HG02885 (cell line): ENCODE results near the gene SCP2.

Source experiments
- ATAC-seq: cut with Tn5 transposase; IDR thresholded peaks from one replicate; pipeline ENCODE4 v1.9.1; 2021; ENCODE audit warnings: mild to moderate bottlenecking; ENCODE audit not compliant: unreplicated experiment, poor library complexity

The SCP2 gene

DNA sequence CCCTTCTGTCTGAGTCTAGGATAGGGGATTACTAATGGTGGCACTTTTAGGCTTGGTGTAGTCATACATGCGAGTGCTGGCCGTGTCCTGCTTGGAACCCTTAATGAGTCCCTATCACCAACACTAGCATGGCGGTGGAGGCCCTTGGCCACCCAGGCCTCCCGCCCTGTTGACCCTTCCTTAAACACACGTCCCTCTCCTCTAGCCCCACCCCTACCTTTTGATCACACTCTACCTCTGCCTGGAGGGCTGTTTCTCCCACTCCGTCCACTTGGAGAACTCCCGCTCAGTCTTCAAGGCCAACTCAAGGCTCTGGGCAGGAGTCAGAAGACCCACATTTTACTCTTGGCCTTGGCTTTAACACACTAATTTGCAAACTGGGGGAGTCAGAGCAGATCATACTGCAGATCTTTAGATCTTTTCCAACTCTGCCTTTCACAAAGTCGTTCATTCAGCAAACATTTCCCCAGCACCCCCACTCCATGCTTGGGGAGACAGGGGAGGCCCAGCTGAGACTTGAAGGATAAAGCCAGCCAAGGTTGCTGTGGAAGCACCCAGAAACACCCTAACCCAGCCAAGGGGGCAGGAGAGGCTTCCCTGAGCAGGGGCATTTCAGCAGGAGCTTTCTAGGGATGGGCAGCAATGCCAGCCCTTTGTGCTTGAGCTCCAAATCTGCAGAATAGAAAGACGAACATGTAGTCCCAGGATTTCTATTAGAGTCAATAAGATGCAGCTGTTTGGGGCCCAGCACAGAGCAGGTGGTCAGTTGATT lies 136.9 kb downstream of the SCP2 start:
- no peak for ATAC-seq

DNA sequence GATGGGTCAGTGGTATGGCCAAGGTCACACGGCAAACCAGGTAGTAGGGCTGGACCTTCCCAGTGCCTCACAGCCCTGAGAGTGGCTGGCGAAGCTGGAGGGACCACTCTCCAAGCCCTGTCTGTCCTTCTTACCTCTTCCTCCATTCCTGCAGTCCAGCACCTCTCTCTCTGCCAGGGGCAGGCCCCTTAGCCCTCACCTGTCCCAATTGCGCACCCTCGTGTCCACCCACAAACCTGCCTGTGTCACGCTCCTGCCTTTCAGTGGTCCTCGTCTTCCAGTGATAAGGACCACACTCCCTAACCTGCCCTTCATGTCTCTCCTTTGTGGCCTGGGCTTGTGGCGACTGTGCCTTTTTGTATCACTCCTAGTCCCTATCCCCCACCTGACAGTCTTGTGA lies 138.3 kb downstream of the SCP2 start:
- ATAC-seq, result no peak

DNA sequence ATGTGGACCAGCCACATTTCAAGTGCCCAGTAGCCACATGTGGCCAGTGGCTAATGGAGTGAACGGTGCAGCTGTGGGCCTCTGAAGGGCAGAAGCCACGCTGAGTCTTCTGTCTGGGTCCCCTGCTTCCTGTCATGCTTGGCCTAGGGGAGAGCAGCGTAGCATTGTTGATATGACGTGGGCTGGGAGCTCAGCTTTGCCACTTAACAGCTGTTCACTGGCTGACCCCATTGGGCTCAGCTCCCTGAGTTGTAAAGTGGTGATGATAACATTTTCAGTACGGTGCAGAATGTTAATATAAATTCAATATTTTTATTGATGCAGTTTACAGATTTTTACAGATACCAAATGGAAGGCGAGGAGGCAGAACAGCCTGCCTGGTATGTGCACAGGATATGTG lies 139.4 kb downstream of the SCP2 start:
- ATAC-seq, result no peak

DNA sequence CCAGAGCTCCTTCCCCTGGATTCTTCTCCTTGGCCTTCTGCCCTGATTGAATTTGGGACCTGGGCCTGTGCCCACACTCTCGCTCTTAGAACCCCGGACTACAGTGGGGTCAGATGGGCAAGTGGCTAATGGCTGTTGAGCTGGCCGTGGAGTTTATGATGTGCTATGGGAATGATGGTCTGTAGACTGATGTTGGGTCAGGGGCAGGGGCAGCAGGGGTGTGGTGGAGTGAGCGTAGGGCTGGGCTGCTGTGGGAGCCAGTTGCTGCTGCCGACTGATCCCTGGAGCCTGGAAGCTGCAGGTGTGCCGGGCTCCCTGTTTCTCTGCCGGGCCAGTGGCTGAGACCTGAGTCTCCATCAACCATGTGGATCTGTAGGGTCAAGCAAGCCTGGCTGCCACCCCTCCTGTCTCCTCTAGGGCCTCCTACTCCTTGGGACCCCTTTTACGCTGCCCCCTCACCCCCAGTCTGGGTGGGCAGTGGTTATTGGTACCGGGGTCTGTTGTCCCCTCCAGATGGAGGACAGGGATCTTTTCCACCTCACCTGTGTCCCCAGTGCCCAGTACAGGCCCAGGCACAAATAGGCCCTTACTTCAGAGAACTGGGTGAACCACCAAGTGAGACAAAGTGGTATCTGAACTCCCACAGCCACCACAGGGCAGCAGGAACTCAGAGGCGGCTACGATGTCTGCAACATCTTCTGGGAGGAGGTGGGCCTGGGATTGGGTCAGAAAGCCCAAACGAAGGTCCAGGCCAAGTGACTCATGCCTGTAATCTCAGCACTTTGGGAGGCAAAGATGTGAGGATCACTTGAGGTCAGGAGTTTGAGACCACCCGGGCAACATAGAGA lies 140.0 kb downstream of the SCP2 start:
- no peak for ATAC-seq

DNA sequence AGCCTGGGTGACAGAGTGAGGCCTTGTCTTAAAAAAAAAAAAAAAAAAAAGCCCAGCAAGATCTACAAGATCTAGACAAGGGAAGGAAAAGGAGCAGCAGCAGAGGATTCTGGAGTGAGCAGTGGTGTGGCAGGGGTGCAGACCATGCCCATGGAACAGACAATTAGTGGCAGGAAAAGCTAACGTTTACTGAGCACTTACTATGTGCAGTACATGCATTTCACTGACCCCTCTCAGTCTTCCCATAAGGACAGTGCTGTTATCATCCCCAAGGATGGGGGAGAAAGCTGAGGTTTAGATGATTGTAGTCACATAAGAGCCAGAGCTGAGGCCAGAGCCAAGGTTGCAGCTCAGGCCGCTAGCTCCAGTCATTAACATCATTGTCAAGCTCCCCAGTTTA lies 140.8 kb downstream of the SCP2 start:
- no peak for ATAC-seq

DNA sequence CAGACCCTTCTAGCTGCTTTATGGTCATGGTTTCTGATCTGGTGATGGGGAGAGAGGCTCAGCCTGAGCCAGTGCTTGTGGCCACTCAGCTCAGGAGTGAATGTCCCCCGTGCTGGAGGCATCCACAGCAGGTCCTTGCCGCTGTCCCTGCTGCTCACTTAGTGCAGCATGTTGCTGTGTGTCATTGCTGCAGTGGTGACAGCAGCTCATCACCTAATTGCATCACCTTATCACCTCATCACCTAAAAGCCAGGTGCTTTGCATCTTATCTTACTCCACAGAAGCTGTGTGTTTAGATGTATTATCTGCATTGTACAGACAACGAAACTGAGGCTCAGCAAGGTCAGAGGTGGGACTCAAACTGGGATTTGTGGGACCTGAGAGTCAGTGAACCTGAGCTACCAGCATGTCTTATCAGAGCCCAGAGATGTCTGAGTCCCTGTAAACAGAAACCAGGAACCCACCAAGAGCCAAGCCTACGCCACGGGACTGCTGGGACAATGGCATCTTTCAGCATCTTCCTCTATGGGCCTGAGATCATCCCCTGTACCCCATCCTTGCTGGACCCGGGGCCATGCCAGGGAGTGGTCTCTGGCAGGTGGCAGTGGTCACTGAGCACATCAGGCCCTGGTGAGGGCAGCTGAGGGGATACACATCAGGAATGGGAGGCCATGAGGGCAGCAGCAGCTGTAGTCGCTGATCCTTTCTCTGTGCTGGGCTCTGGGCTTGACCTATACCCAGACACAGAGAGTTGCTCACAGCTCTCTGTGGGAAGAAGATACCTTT lies 141.4 kb downstream of the SCP2 start:
- ATAC-seq, result no peak

DNA sequence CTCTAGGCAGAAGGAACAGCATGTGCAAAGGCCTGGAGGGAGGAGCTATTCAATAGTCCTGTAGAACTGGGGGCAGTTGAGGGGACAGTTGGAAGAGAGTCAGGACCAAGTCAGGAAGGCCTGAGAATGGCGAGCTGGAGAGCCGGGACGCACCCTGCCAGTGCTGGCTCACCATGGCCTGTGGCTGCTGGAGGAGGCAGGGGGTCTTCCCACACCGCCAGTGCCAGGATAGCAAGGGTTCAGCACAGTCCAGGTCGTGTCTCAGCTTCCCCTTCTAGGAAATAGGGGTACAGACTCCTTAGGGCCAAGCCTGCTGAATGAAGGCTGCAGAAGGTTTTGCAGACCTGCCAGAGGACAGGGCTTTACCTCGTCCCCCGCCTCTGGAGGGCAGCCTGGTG lies 142.2 kb downstream of the SCP2 start:
- ATAC-seq, result no peak

DNA sequence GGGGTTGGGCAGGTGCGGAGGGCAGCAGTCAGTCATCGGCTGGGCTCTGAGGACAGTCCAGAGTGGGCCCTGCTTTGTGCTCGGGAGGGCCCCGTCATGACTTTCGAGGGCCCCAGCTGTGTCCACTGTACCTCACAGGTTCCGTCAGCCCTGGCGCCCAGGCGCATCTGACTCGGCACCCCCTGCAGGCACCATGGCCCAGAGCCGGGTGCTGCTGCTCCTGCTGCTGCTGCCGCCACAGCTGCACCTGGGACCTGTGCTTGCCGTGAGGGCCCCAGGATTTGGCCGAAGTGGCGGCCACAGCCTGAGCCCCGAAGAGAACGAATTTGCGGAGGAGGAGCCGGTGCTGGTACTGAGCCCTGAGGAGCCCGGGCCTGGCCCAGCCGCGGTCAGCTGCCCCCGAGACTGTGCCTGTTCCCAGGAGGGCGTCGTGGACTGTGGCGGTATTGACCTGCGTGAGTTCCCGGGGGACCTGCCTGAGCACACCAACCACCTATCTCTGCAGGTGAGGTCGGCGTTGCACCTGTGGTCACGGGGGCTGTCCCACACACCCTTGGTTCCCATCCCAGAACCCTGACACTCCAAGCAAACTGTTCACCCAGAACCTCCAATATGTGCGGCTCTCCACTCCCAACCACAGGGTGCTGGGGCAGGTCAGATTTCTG lies 142.7 kb downstream of the SCP2 start:
- no peak for ATAC-seq

DNA sequence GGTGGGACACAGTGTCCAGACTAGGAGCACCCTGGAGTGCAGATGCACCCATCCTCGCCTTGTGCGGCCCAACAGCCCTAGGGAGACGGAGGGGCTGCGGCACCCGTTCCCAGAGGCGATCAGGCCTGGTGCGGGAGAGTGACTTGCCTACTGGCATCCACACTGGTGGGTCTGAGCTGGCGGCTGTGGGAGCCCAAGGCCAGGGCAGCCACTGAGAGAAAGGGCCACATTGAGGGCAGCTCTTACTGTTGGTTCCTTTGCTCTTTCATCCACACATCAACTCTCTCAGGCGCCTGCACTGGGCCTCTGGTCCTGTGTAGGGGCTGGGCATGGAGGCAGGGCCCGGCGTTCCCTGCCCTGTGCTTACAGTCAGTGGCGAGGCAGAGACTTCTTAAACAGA lies 143.5 kb downstream of the SCP2 start:
- ATAC-seq, result no peak

DNA sequence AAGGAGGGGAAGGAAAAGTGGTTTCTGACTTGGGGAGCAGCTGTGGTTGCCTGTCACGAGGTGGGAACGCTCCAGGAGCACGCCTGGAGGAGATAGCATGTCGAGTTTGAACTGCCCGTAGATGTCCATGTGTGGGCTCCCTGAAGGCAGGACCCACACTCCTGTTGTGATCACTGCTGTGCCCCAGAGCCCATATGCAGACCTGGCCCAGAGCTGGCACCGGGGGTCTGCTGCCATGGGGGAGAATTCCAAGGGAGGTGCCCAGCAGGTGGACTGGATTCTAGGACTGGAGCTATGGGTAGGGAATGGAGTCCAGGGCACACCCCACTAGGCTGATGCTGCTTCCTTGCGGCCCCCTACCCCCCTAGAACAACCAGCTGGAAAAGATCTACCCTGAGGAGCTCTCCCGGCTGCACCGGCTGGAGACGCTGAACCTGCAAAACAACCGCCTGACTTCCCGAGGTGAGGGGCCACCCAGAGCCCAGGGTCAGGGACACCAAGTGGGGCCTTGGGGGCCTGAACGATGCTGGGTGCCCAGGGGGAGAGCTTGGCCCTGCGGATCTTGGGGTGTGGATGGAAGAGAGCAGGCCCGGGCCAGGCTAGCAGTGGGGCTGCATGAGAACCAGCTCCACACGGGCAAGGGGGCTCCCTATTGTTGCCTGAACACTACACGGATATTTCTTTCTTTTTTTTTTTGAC lies 144.2 kb downstream of the SCP2 start:
- no peak for ATAC-seq

DNA sequence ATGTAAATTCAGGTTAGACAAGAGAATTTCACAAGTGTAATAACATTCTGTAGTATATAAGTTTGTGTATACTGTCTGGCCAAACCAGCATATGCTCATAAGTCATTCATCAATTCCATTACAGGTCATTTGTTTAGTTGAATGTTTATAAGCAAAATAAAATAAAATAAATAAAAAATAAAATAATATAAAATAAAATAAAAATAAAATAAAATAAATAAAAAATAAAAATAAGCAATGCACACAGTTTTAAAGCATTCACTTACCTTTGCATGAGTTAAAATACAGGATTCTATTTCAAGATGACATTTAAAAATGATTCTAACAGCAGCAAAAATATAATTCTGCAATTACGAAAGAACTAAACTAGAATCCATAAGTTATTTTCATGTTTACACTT lies 144.8 kb downstream of the SCP2 start:
- no peak for ATAC-seq

DNA sequence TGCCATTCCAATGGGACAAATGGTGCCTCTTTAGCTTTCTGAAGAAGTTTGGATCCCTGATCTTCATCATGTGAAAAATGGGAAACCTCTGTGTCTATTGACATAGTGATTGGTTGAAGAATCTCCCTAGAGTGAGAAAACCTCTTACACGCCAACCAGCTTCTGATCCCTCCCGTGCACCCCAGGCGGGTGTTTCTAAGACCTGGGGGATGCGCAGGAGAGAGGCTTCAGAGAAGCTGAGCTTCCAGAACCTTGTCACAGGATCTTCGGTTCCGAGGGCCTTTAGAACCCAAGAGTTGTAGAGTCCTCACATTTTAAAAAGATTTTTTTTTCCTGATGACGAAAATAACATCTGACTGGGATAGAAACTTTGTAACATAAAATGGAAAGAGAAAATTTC lies 146.2 kb downstream of the SCP2 start:
- no peak for ATAC-seq

DNA sequence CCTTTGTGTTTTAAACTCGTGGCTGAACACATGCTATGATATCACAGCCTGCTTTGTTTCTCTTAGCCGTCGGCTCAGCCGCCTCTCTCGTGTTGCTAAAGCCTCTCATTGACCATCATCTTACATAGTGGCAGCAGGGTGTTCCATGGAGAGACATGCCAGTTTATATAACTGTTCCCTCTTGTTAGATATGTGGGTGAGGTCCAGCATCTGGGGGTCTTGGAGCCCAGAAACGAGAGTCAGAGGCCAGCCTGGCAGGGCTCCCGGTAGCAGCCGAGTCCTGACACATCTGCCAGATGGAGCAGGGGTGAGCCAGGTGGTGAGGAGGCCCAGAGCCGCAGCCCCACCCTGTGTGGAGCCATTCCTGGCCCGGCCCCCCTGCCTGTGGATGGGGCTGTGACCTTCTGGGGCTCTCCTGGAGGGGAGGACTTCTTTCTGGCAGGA lies 146.8 kb downstream of the SCP2 start:
- no peak for ATAC-seq

DNA sequence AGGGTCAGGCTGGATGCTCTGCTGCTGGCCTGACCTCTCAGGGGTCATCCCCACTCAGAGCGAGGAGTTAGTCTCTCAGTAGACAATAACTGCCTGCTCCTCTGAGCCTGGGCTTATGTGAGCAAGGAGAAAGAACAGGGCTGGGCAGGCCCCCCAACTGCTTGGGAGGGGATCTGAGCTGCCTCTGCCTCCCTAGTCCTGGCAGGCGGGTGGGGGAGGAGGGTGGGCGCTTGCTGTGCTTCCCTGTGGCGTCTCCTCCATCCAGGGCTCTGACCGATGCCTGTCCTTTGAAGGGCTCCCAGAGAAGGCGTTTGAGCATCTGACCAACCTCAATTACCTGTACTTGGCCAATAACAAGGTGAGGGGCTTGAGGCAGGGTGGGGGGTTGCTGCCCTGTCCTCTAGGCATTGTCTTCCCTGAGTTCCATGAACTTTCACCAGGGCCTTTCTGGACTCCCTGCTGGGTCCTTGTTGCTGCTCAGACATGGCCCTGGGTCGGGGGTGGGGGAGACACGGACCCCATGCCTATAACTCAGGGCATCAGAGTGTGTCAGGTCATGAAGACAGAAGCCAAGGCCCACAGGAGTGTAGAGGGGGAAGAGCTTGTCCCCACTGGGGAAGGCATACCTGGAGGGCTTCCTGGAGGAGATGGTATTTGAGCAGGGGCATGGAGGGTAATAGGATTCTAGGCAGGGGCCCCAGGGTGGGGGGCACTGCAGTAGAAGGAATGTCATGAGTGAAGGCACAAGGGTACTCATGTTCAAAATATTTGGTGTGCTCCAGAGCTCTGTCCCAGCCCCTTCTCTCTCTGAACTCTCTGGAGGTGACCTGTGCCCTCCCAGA lies 147.5 kb downstream of the SCP2 start:
- no peak for ATAC-seq

DNA sequence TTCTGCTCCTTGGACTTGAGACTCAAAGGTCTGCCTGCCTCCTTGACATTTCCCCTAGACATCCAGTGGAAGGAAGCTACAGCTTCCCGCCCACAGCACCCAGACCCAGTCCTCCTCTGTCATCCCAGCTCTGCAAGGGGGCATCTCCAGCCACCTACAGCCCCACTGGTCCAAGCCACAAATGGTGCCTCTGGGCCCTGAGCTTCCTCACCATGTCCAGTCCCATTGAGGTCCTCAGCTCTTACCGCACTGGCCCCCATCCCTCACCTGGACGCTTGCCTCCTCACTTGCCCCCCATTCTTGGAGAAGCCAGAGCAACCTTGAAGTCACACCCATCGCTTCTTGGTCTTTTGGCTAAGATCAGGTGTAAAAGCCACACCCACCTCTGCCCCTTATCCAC lies 148.1 kb downstream of the SCP2 start:
- no peak for ATAC-seq

DNA sequence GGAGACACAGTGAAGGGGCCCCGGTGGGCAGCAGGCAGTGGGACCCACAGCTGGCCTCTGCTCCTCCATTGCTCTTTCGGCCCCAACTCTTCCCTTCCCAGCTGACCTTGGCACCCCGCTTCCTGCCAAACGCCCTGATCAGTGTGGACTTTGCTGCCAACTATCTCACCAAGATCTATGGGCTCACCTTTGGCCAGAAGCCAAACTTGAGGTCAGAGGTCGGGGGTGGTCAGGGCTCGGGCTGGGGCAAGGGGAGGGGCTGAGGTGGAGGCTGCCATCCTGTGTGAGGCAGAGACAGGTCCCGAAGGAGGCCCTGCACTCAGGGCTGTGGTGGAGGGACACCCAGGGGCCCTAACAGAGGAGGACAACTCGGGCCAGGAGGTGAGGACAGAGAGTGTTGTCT lies 148.7 kb downstream of the SCP2 start:
- no peak for ATAC-seq

DNA sequence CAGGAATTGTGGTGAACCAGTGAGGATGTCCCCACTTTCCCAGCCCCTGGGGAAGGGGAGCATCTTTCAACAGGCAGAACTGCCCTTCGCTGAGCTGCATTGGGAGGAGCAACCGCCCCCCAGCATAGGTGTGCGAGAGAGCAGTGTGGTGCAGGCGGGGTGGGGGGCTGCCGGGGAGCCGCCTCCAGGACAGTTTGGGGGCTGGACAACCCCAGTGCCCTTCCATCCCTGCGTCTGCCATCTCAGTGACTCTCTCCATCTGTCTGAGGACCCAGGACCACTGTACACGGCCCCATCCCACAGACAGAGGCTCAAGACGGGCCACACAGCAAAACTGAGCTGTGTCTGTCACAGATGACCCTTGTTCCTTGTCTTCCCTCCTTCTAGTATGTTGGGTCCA lies 149.1 kb downstream of the SCP2 start:
- no peak for ATAC-seq

DNA sequence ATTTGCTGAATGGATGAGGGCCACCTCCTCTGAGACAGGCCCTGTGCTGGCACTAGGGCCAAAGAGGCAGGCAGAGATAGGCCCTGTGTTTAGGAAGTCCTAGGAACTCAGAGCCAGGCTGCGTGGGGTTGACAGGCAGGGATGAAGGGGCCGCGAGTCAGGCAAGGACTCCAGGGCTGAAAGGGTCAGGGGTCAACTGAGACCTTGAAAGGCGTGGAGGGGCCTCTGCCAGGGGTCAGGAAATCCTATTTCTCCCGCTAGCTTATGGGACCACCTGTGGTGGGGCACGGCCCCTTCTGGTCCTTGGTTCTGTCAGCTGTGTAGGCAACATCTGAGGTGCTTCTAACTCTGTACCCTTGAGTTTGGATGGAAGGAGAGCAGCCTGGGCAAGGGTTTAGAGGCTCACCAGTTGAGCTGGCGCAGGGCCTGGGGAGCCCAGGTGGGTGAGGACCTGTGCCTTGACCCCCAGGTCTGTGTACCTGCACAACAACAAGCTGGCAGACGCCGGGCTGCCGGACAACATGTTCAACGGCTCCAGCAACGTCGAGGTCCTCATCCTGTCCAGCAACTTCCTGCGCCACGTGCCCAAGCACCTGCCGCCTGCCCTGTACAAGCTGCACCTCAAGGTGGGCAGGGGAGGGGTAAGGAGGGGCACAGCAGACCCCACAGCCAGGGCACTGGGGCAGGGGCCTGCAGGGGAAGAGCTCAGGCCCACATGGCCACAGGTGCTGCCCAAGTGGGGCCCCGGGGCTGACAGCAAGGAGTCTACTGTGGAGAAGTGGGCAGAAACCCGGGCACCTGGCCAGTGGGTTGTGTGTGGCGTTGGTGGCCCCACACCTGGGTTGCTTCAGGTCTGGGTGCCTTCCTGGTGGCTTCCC lies 149.9 kb downstream of the SCP2 start:
- ATAC-seq, result no peak
